Activated CD8-positive, alpha-beta T cell treated with anti-CD3 and anti-CD28 coated beads for 36 hours (primary cell): ENCODE measurements around the gene AK4. TPM values are rescaled to one million over a fixed set of nuclear protein-coding genes. Genes with fewer than 3 reads are reported as not detected.
"Not testable (repeated sequence)": the region's sequence is repeated elsewhere in the genome, so short reads cannot be mapped to it uniquely, and the experiment has no call there.

ENCODE experiments used
- ATAC-seq: fragments of 200-7000 bp; cut with Tn5 transposase; one replicate; pipeline ENCODE4 v1.10.0; 2021; ENCODE audit warnings: mild to moderate bottlenecking, moderate library complexity
- CTCF ChIA-PET: fragments of 350-600 bp; sonication (Branson Sonifier 250); formaldehyde crosslinking; loops from one replicate; lab custom pipeline; 2021; ENCODE audit warnings: antibody characterized with exemption; lab: Charles Lee
- POLR2A ChIA-PET: fragments of 350-600 bp; sonication (Branson Sonifier 250); formaldehyde crosslinking; loops from one replicate; lab custom pipeline; 2021; ENCODE audit warnings: antibody characterized with exemption; lab: Charles Lee
- DNase-seq: peaks from one replicate; pipeline ENCODE4 v3.0.0-alpha.2; 2020
- H3K27ac Mint-ChIP-seq: one replicate; pipeline ENCODE4 v1.8.0; 2021; ENCODE audit warnings: mild to moderate bottlenecking, mixed read lengths
- H3K27me3 Mint-ChIP-seq: one replicate; pipeline ENCODE4 v1.8.0; 2021; ENCODE audit warnings: mixed read lengths
- H3K36me3 Mint-ChIP-seq: one replicate; pipeline ENCODE4 v1.8.0; 2021; ENCODE audit warnings: low read depth, mixed read lengths
- H3K4me1 Mint-ChIP-seq: one replicate; pipeline ENCODE4 v1.8.0; 2021; ENCODE audit warnings: low read depth, mixed read lengths
- H3K4me3 Mint-ChIP-seq: one replicate; pipeline ENCODE4 v1.8.0; 2021; ENCODE audit warnings: mild to moderate bottlenecking, moderate library complexity, mixed read lengths
- H3K9me3 Mint-ChIP-seq: one replicate; pipeline ENCODE4 v1.8.0; 2021; ENCODE audit warnings: mixed read lengths
- CTCF ChIP-seq: fragments of 200-600 bp; IDR thresholded peaks from one replicate; pipeline ENCODE4 v1.8.0; 2022; ENCODE audit warnings: antibody characterized with exemption, mild to moderate bottlenecking
- intact Hi-C: fragments of 100-400 bp; cut with micrococcal nuclease; formaldehyde crosslinking; loops from one replicate; pipeline ENCODE4 v1.10.0; 2022
- total RNA-seq, 2 experiments: library from RNA; stranded (reverse); gene quantifications; one replicate each; pipeline ENCODE4 v1.2.3, GENCODE V29; 2021

The AK4 gene
- total RNA-seq, 2 experiments from 2014 or later: 151 to 156 TPM

- intact Hi-C loops: no loop called here
- no peaks in the 10 kb centered on the region for H3K4me1 Mint-ChIP-seq
- H3K27ac Mint-ChIP-seq: no peak overlapping the region
- ChIA-PET POLR2A (no interaction called here), CTCF (interaction anchor here (1.0 kb wide), 1 partner anchor 892 kb away, joined by 3 read pairs; no protein-coding TSS in a partner anchor)
- no peaks in the 10 kb centered on the region for H3K36me3 Mint-ChIP-seq
- peaks cover 8% of the 10 kb centered on the region for H3K27me3 Mint-ChIP-seq
- TF ChIP-seq CTCF: no peak
- H3K9me3 Mint-ChIP-seq: no peaks in the 10 kb centered on the region
- no peak overlapping the region for H3K4me3 Mint-ChIP-seq
- ATAC-seq (no peak), DNase-seq (no peak)
These were observed 9.5 kb upstream of the AK4 start for GRCh38 chr1:65138524-65138923.

- H3K27me3 Mint-ChIP-seq: peaks cover 13% of the 10 kb centered on the region
- DNase-seq, intact Hi-C loops, H3K36me3 Mint-ChIP-seq, POLR2A ChIA-PET, H3K4me1 Mint-ChIP-seq, H3K9me3 Mint-ChIP-seq, CTCF ChIA-PET, H3K27ac Mint-ChIP-seq, H3K4me3 Mint-ChIP-seq, ATAC-seq: not testable (repeated sequence)
These were observed 8.2 kb upstream of the AK4 start for GRCh38 chr1:65139793-65140192.

- intact Hi-C loops: no loop called here
- TF ChIP-seq CTCF: no peak
- peaks cover 26% of the 10 kb centered on the region for H3K27me3 Mint-ChIP-seq
- no peak for ATAC-seq
- H3K9me3 Mint-ChIP-seq: no peaks in the 10 kb centered on the region
- no peaks in the 10 kb centered on the region for H3K36me3 Mint-ChIP-seq
- no peak overlapping the region for H3K4me3 Mint-ChIP-seq
- ChIA-PET CTCF (no interaction called here), POLR2A (interaction anchor here (1.2 kb wide), 1 partner anchor 57 kb away, joined by 3 read pairs; no protein-coding TSS in a partner anchor)
- H3K27ac Mint-ChIP-seq: no peak overlapping the region
- no peak for DNase-seq
- no peaks in the 10 kb centered on the region for H3K4me1 Mint-ChIP-seq
These were observed 6.6 kb upstream of the AK4 start for GRCh38 chr1:65141394-65141793.

- TF ChIP-seq CTCF: no peak
- Mint-ChIP-seq H3K27ac (no peak overlapping the region), H3K27me3 (peaks cover 30% of the 10 kb centered on the region), H3K9me3 (no peaks in the 10 kb centered on the region), H3K4me1 (peaks cover 4% of the 10 kb centered on the region), H3K36me3 (no peaks in the 10 kb centered on the region), H3K4me3 (no peak overlapping the region)
- ATAC-seq (no peak), DNase-seq (no peak)
- ChIA-PET CTCF (no interaction called here), POLR2A (interaction anchor here (1.2 kb wide), 1 partner anchor 56 kb away, joined by 3 read pairs; no protein-coding TSS in a partner anchor)
- intact Hi-C loops: no loop called here
These were observed 6.1 kb upstream of the AK4 start for GRCh38 chr1:65141918-65142317.

- H3K4me3 Mint-ChIP-seq, H3K27ac Mint-ChIP-seq, H3K36me3 Mint-ChIP-seq, POLR2A ChIA-PET, H3K4me1 Mint-ChIP-seq, H3K9me3 Mint-ChIP-seq, ATAC-seq, intact Hi-C loops, CTCF ChIA-PET, DNase-seq: not testable (repeated sequence)
- H3K27me3 Mint-ChIP-seq: peaks cover 31% of the 10 kb centered on the region
These were observed 4.8 kb upstream of the AK4 start for GRCh38 chr1:65143112-65143658.

- intact Hi-C loops: loop anchor here (5.0 kb wide), 2 partner anchors 65 to 70 kb away; no protein-coding TSS in a partner anchor
- Mint-ChIP-seq H3K4me3 (peak overlapping the region; percentile 90), H3K36me3 (peaks cover 28% of the 10 kb centered on the region), H3K27me3 (peaks cover 38% of the 10 kb centered on the region), H3K9me3 (no peaks in the 10 kb centered on the region), H3K4me1 (peaks cover 21% of the 10 kb centered on the region), H3K27ac (peak overlapping the region; percentile 63)
- TF ChIP-seq CTCF: no peak
- ATAC-seq (no peak), DNase-seq (peak; percentile 60)
- POLR2A ChIA-PET: no interaction called here
- CTCF ChIA-PET: no interaction called here
These were observed 1.0 kb upstream of the AK4 start for GRCh38 chr1:65146908-65147423.
